ENCODE measurements around the gene MYT1.

DNA sequence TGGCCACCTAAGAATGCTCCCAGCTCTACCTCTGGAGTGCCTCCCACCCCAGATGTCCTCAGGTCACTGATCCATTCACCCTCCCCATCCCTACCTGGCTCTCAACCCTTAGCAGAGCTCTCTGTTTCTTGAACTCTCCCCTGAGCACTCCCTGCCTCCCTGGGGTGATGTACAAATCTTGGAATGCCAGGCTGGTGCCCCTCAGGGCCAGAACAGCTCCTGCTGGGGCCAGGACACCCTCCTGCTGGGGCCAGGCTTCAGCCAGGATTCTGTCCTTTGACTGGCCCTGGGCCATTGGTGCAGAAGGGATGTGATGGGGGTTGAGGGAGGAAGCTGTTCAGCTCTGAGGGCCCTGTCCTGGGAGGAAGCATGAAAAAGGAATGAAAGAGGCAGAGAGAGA, 30.0 kb downstream of the MYT1 start:
- no peak for TF ChIP-seq CTCF (IDR thresholded peaks at IDR 0.05)
- TF ChIP-seq POLR2A (IDR thresholded peaks at IDR 0.05) = no peak

All from breast epithelium (tissue), 3 donors.